ENCODE data around the gene ARHGAP31. TPM values are rescaled to one million over a fixed set of nuclear protein-coding genes. Genes with fewer than 3 reads are reported as not detected.
"Not testable (repeated sequence)": the region's sequence is repeated elsewhere in the genome, so short reads cannot be mapped to it uniquely, and the experiment has no call there.

ARHGAP31 gene
- total and polyA plus RNA-seq, 2 experiments from 2014 or later, result 1.2 to 4.3 TPM

DNA sequence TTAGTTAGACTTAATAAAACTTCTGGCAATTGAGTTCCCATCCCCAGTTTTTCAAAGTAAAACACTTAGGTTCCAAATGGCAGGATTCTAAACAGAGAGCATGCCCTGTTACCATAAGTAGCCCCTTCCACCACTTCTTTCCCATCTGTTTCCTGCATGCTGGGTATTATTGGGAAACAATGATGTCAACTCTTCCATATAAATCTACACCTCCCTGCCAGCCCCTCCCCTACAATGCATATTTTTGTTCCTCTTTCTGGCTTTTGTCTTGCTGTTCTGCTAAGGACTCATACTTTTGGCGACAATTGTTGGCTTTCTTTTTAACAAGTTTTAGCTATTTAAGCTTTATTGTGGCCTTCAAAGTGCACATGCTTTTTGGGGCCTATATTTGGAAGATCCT is 11.1 kb downstream of the ARHGAP31 start (continued):
- TF ChIP-seq, protein P1, sequence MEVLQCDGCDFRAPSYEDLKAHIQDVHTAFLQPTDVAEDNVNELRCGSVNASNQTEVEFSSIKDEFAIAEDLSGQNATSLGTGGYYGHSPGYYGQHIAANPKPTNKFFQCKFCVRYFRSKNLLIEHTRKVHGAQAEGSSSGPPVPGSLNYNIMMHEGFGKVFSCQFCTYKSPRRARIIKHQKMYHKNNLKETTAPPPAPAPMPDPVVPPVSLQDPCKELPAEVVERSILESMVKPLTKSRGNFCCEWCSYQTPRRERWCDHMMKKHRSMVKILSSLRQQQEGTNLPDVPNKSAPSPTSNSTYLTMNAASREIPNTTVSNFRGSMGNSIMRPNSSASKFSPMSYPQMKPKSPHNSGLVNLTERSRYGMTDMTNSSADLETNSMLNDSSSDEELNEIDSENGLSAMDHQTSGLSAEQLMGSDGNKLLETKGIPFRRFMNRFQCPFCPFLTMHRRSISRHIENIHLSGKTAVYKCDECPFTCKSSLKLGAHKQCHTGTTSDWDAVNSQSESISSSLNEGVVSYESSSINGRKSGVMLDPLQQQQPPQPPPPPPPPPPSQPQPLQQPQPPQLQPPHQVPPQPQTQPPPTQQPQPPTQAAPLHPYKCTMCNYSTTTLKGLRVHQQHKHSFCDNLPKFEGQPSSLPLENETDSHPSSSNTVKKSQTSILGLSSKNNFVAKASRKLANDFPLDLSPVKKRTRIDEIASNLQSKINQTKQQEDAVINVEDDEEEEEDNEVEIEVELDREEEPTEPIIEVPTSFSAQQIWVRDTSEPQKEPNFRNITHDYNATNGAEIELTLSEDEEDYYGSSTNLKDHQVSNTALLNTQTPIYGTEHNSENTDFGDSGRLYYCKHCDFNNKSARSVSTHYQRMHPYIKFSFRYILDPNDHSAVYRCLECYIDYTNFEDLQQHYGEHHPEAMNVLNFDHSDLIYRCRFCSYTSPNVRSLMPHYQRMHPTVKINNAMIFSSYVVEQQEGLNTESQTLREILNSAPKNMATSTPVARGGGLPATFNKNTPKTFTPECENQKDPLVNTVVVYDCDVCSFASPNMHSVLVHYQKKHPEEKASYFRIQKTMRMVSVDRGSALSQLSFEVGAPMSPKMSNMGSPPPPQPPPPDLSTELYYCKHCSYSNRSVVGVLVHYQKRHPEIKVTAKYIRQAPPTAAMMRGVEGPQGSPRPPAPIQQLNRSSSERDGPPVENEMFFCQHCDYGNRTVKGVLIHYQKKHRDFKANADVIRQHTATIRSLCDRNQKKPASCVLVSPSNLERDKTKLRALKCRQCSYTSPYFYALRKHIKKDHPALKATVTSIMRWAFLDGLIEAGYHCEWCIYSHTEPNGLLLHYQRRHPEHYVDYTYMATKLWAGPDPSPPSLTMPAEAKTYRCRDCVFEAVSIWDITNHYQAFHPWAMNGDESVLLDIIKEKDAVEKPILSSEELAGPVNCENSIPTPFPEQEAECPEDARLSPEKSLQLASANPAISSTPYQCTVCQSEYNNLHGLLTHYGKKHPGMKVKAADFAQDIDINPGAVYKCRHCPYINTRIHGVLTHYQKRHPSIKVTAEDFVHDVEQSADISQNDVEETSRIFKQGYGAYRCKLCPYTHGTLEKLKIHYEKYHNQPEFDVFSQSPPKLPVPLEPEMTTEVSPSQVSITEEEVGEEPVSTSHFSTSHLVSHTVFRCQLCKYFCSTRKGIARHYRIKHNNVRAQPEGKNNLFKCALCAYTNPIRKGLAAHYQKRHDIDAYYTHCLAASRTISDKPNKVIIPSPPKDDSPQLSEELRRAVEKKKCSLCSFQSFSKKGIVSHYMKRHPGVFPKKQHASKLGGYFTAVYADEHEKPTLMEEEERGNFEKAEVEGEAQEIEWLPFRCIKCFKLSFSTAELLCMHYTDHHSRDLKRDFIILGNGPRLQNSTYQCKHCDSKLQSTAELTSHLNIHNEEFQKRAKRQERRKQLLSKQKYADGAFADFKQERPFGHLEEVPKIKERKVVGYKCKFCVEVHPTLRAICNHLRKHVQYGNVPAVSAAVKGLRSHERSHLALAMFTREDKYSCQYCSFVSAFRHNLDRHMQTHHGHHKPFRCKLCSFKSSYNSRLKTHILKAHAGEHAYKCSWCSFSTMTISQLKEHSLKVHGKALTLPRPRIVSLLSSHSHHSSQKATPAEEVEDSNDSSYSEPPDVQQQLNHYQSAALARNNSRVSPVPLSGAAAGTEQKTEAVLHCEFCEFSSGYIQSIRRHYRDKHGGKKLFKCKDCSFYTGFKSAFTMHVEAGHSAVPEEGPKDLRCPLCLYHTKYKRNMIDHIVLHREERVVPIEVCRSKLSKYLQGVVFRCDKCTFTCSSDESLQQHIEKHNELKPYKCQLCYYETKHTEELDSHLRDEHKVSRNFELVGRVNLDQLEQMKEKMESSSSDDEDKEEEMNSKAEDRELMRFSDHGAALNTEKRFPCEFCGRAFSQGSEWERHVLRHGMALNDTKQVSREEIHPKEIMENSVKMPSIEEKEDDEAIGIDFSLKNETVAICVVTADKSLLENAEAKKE (CRISPR knock-in tag; IDR thresholded peaks at IDR 0.05), result no peak
- TF ChIP-seq, protein P2, sequence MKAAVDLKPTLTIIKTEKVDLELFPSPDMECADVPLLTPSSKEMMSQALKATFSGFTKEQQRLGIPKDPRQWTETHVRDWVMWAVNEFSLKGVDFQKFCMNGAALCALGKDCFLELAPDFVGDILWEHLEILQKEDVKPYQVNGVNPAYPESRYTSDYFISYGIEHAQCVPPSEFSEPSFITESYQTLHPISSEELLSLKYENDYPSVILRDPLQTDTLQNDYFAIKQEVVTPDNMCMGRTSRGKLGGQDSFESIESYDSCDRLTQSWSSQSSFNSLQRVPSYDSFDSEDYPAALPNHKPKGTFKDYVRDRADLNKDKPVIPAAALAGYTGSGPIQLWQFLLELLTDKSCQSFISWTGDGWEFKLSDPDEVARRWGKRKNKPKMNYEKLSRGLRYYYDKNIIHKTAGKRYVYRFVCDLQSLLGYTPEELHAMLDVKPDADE (IDR thresholded peaks at IDR 0.05), result no peak
- TF ChIP-seq STAT1 (IDR thresholded peaks at IDR 0.05; ENCODE audit: unreplicated experiment) (no peak), NANOG (IDR thresholded peaks at IDR 0.05; ENCODE audit: borderline replicate concordance) (no peak), ZNF331 (CRISPR knock-in tag; IDR thresholded peaks at IDR 0.05; ENCODE audit: low read depth) (no peak), ZNF114 (CRISPR knock-in tag; IDR thresholded peaks at IDR 0.05) (no peak), CREB1 (CRISPR knock-in tag; IDR thresholded peaks at IDR 0.05; ENCODE audit: low read depth) (no peak)
- TF ChIP-seq, protein P3, sequence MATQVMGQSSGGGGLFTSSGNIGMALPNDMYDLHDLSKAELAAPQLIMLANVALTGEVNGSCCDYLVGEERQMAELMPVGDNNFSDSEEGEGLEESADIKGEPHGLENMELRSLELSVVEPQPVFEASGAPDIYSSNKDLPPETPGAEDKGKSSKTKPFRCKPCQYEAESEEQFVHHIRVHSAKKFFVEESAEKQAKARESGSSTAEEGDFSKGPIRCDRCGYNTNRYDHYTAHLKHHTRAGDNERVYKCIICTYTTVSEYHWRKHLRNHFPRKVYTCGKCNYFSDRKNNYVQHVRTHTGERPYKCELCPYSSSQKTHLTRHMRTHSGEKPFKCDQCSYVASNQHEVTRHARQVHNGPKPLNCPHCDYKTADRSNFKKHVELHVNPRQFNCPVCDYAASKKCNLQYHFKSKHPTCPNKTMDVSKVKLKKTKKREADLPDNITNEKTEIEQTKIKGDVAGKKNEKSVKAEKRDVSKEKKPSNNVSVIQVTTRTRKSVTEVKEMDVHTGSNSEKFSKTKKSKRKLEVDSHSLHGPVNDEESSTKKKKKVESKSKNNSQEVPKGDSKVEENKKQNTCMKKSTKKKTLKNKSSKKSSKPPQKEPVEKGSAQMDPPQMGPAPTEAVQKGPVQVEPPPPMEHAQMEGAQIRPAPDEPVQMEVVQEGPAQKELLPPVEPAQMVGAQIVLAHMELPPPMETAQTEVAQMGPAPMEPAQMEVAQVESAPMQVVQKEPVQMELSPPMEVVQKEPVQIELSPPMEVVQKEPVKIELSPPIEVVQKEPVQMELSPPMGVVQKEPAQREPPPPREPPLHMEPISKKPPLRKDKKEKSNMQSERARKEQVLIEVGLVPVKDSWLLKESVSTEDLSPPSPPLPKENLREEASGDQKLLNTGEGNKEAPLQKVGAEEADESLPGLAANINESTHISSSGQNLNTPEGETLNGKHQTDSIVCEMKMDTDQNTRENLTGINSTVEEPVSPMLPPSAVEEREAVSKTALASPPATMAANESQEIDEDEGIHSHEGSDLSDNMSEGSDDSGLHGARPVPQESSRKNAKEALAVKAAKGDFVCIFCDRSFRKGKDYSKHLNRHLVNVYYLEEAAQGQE (IDR thresholded peaks at IDR 0.05; ENCODE audit: unreplicated experiment), result no peak

DNA sequence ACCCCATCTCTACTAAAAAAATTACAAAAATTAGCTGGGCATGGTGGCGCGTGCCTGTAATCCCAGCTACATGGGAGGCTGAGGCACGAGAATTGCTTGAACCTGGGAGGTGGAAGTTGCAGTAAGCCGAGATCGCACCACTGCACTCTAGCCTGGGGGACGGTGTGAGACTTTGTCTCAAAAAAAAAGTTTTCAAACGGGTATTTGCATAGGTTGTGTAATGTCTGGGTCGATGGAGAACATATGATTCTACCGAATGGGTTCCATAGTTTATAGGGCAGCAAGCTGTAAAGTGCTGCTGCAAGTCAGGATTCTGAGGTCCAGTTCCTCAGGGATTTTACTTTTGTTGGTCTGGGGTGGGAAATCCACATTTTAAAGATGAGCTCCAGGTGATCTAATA is 12.2 kb downstream of the ARHGAP31 start:
- not testable (repeated sequence) for H4K20me1 ChIP-seq (replicated peaks; ENCODE audit: insufficient read depth); H3K9me2 ChIP-seq (ENCODE audit: insufficient read depth); H3K27ac ChIP-seq (ENCODE audit: low read depth); H2AFZ ChIP-seq; ATAC-seq; H3K27me3 Mint-ChIP-seq (ENCODE audit: insufficient read depth, low read depth, poor library complexity); H3K9me3 Mint-ChIP-seq; H3K4me2 ChIP-seq; H3K79me2 ChIP-seq (replicated peaks; ENCODE audit: insufficient read depth); H3K36me3 Mint-ChIP-seq (ENCODE audit: low read depth); H3K4me3 ChIP-seq; DNase-seq (ENCODE audit: low spot score); H3F3A ChIP-seq (replicated peaks; ENCODE audit: low read depth); H3K27me3 ChIP-seq (ENCODE audit: insufficient read depth); H3K27ac Mint-ChIP-seq; H3K4me3 Mint-ChIP-seq; H3K36me3 ChIP-seq (ENCODE audit: insufficient read depth)
- H3K4me1 Mint-ChIP-seq, result peaks cover 45% of the 10 kb centered on the region
- peaks cover 30% of the 10 kb centered on the region for H3K4me1 ChIP-seq (ENCODE audit: insufficient read depth)

Measured in GM23338 (cell line).